HEK293 (cell line): ENCODE results near the gene PSMD2.
A peak's percentile ranks its signal among the peaks of the same experiment; 100 is the strongest.

Source experiments
- KLF9 ChIP-seq: fragments of 450-650 bp; formaldehyde crosslinking; IDR thresholded peaks from 2 replicates; pipeline ENCODE4 v1.5.1; 2016; ENCODE audit warnings: missing biosample characterization, missing genetic modification characterization, low read depth
- MZF1 ChIP-seq: fragments of 450-650 bp; formaldehyde crosslinking; IDR thresholded peaks from 2 replicates; pipeline ENCODE4 v1.5.1; 2017; ENCODE audit warnings: missing biosample characterization, missing genetic modification characterization, borderline replicate concordance
- OVOL3 ChIP-seq: fragments of 450-650 bp; formaldehyde crosslinking; IDR thresholded peaks from 2 replicates; pipeline ENCODE4 v1.5.1; 2016; ENCODE audit warnings: missing biosample characterization, missing genetic modification characterization
- SCRT2 ChIP-seq: fragments of 450-650 bp; formaldehyde crosslinking; IDR thresholded peaks from 2 replicates; pipeline ENCODE4 v1.5.1; 2016; ENCODE audit warnings: missing biosample characterization, missing genetic modification characterization
- SP7 ChIP-seq: fragments of 450-650 bp; formaldehyde crosslinking; IDR thresholded peaks from 2 replicates; pipeline ENCODE4 v1.5.1; 2016; ENCODE audit warnings: missing biosample characterization, missing genetic modification characterization
- TRIM28 ChIP-seq: IDR thresholded peaks from 2 replicates; pipeline ENCODE4 v1.6.1; 2011; ENCODE audit warnings: low read length, control low read depth, borderline replicate concordance
- ZBTB10 ChIP-seq: fragments of 450-650 bp; formaldehyde crosslinking; IDR thresholded peaks from 2 replicates; pipeline ENCODE4 v1.5.1; 2016; ENCODE audit warnings: missing biosample characterization, missing genetic modification characterization
- ZBTB44 ChIP-seq: fragments of 450-650 bp; IDR thresholded peaks from 2 replicates; pipeline ENCODE4 v1.5.1; 2018; ENCODE audit warnings: missing biosample characterization, mild to moderate bottlenecking, missing genetic modification characterization
- ZBTB48 ChIP-seq: fragments of 450-650 bp; formaldehyde crosslinking; IDR thresholded peaks from 2 replicates; pipeline ENCODE4 v1.5.1; 2016; ENCODE audit warnings: missing biosample characterization, missing genetic modification characterization
- ZBTB7A ChIP-seq: fragments of 450-650 bp; formaldehyde crosslinking; IDR thresholded peaks from 2 replicates; pipeline ENCODE4 v1.5.1; 2016; ENCODE audit warnings: low read depth, missing biosample characterization, missing genetic modification characterization
- ZNF133 ChIP-seq: fragments of 450-650 bp; formaldehyde crosslinking; IDR thresholded peaks from 2 replicates; pipeline ENCODE4 v1.5.1; 2016; ENCODE audit warnings: missing biosample characterization, missing genetic modification characterization
- ZNF169 ChIP-seq: fragments of 450-650 bp; formaldehyde crosslinking; IDR thresholded peaks from 2 replicates; pipeline ENCODE4 v1.5.1; 2016; ENCODE audit warnings: missing biosample characterization, missing genetic modification characterization
- ZNF174 ChIP-seq: fragments of 450-650 bp; formaldehyde crosslinking; IDR thresholded peaks from 2 replicates; pipeline ENCODE4 v1.5.0; 2017; ENCODE audit warnings: missing biosample characterization, mild to moderate bottlenecking, missing genetic modification characterization
- ZNF239 ChIP-seq: fragments of 450-650 bp; formaldehyde crosslinking; IDR thresholded peaks from 2 replicates; pipeline ENCODE4 v1.5.1; 2016; ENCODE audit warnings: missing biosample characterization, missing genetic modification characterization
- ZNF292 ChIP-seq: fragments of 450-650 bp; formaldehyde crosslinking; IDR thresholded peaks from 2 replicates; pipeline ENCODE4 v1.5.1; 2016; ENCODE audit warnings: low read depth, missing biosample characterization, missing genetic modification characterization, borderline replicate concordance
- ZNF37A ChIP-seq: fragments of 450-650 bp; IDR thresholded peaks from 2 replicates; pipeline ENCODE4 v1.5.1; 2018; ENCODE audit warnings: missing biosample characterization, missing genetic modification characterization
- ZNF404 ChIP-seq: fragments of 450-650 bp; formaldehyde crosslinking; IDR thresholded peaks from 2 replicates; pipeline ENCODE4 v1.5.1; 2017; ENCODE audit warnings: missing biosample characterization, missing genetic modification characterization
- ZNF473 ChIP-seq: fragments of 450-650 bp; formaldehyde crosslinking; IDR thresholded peaks from 2 replicates; pipeline ENCODE4 v1.5.1; 2017; ENCODE audit warnings: missing biosample characterization, missing genetic modification characterization
- ZNF530 ChIP-seq: fragments of 450-650 bp; formaldehyde crosslinking; IDR thresholded peaks from 2 replicates; pipeline ENCODE4 v1.5.1; 2016; ENCODE audit warnings: low read depth, missing biosample characterization, missing genetic modification characterization
- ZNF560 ChIP-seq: fragments of 450-650 bp; formaldehyde crosslinking; IDR thresholded peaks from 2 replicates; pipeline ENCODE4 v1.5.1; 2017; ENCODE audit warnings: missing biosample characterization, missing genetic modification characterization, borderline replicate concordance
- ZNF580 ChIP-seq: fragments of 450-650 bp; formaldehyde crosslinking; IDR thresholded peaks from 2 replicates; pipeline ENCODE4 v1.5.1; 2016; ENCODE audit warnings: missing biosample characterization, missing genetic modification characterization
- TF ChIP-seq, protein P1 (sequence below): fragments of 450-650 bp; formaldehyde crosslinking; IDR thresholded peaks from 2 replicates; pipeline ENCODE4 v1.5.1; 2016; ENCODE audit warnings: missing biosample characterization, missing genetic modification characterization
- TF ChIP-seq, protein P2 (sequence below): fragments of 450-650 bp; formaldehyde crosslinking; IDR thresholded peaks from 2 replicates; pipeline ENCODE4 v1.5.1; 2016; ENCODE audit warnings: missing biosample characterization, missing genetic modification characterization
- TF ChIP-seq, protein P3 (sequence below): fragments of 450-650 bp; formaldehyde crosslinking; IDR thresholded peaks from 2 replicates; pipeline ENCODE4 v1.5.1; 2017; ENCODE audit warnings: missing biosample characterization, missing genetic modification characterization
- TF ChIP-seq, protein P4 (sequence below): fragments of 450-650 bp; formaldehyde crosslinking; IDR thresholded peaks from 2 replicates; pipeline ENCODE4 v1.5.1; 2016; ENCODE audit warnings: missing biosample characterization, missing genetic modification characterization

PSMD2 gene

DNA sequence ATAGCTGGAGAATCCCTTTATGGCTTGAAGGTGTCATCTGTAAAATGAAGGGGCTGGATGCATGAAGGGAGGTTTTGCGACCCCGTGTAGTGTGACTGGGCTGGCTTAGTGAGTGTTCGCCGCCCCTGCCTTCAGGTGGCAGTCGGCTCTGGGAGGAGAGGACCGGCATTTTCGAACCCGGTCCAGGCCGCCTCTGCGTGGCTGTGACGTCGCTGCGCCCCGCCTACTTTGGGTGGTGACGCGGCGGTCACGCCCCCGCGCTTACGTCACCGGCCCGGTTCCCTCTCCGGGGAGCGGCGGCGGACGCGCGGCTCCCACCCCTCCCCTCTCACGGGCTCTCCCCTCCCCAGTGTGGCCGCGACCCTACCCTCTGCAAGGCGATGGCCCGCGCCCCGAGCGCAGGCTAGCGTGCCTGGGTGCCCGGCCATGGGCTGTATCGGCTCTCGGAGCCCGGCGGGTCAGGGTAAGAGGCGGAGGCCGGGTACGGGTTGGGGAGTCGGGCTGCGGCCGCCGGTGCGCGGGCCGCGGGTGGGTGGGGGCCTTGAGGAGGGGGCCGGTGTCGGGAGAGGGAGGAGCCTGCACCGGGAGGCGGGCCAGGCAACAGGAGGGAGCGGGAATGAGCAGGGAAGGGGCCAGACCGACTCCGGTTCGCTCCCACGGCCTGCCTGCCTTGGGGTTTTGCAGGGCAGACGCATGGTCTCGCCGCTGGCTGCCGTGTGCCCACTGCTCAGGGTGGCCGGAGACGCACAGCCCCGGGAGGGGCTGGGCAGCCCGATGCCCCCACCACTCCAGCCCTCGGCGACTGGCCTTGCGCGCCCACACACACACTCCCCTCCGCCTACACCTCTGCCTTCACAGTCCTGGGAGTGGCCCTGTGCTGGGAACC, 36.9 kb downstream of the PSMD2 start (continued):
- TF ChIP-seq, protein P1, sequence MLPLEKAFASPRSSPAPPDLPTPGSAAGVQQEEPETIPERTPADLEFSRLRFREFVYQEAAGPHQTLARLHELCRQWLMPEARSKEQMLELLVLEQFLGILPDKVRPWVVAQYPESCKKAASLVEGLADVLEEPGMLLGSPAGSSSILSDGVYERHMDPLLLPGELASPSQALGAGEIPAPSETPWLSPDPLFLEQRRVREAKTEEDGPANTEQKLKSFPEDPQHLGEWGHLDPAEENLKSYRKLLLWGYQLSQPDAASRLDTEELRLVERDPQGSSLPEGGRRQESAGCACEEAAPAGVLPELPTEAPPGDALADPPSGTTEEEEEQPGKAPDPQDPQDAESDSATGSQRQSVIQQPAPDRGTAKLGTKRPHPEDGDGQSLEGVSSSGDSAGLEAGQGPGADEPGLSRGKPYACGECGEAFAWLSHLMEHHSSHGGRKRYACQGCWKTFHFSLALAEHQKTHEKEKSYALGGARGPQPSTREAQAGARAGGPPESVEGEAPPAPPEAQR (tag by site-specific recombination): no peak
- TF ChIP-seq, protein P2, sequence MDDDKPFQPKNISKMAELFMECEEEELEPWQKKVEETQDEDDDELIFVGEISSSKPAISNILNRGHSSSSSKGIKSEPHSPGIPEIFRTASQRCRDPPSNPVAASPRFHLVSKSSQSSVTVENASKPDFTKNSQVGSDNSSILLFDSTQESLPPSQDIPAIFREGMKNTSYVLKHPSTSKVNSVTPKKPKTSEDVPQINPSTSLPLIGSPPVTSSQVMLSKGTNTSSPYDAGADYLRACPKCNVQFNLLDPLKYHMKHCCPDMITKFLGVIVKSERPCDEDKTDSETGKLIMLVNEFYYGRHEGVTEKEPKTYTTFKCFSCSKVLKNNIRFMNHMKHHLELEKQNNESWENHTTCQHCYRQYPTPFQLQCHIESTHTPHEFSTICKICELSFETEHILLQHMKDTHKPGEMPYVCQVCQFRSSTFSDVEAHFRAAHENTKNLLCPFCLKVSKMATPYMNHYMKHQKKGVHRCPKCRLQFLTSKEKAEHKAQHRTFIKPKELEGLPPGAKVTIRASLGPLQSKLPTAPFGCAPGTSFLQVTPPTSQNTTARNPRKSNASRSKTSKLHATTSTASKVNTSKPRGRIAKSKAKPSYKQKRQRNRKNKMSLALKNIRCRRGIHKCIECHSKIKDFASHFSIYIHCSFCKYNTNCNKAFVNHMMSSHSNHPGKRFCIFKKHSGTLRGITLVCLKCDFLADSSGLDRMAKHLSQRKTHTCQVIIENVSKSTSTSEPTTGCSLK (tag by site-specific recombination): no peak
- TF ChIP-seq ZNF133 (tag by site-specific recombination): no peak
- no peak for TF ChIP-seq ZNF473 (tag by site-specific recombination)
- TF ChIP-seq, protein P3, sequence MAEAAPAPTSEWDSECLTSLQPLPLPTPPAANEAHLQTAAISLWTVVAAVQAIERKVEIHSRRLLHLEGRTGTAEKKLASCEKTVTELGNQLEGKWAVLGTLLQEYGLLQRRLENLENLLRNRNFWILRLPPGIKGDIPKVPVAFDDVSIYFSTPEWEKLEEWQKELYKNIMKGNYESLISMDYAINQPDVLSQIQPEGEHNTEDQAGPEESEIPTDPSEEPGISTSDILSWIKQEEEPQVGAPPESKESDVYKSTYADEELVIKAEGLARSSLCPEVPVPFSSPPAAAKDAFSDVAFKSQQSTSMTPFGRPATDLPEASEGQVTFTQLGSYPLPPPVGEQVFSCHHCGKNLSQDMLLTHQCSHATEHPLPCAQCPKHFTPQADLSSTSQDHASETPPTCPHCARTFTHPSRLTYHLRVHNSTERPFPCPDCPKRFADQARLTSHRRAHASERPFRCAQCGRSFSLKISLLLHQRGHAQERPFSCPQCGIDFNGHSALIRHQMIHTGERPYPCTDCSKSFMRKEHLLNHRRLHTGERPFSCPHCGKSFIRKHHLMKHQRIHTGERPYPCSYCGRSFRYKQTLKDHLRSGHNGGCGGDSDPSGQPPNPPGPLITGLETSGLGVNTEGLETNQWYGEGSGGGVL: peak; percentile 97
- TF ChIP-seq TRIM28: no peak
- TF ChIP-seq ZNF174 (tag by site-specific recombination): no peak
- TF ChIP-seq ZBTB48 (tag by site-specific recombination): no peak
- no peak for TF ChIP-seq ZNF560 (tag by site-specific recombination)
- TF ChIP-seq ZNF169: no peak
- TF ChIP-seq ZBTB10: 0 out of 2 replicates have a peak, but pooled peaks have one; percentile 38
- TF ChIP-seq SP7 (tag by site-specific recombination): peak; percentile 58
- TF ChIP-seq ZBTB44 (tag by site-specific recombination): no peak
- TF ChIP-seq, protein P4, sequence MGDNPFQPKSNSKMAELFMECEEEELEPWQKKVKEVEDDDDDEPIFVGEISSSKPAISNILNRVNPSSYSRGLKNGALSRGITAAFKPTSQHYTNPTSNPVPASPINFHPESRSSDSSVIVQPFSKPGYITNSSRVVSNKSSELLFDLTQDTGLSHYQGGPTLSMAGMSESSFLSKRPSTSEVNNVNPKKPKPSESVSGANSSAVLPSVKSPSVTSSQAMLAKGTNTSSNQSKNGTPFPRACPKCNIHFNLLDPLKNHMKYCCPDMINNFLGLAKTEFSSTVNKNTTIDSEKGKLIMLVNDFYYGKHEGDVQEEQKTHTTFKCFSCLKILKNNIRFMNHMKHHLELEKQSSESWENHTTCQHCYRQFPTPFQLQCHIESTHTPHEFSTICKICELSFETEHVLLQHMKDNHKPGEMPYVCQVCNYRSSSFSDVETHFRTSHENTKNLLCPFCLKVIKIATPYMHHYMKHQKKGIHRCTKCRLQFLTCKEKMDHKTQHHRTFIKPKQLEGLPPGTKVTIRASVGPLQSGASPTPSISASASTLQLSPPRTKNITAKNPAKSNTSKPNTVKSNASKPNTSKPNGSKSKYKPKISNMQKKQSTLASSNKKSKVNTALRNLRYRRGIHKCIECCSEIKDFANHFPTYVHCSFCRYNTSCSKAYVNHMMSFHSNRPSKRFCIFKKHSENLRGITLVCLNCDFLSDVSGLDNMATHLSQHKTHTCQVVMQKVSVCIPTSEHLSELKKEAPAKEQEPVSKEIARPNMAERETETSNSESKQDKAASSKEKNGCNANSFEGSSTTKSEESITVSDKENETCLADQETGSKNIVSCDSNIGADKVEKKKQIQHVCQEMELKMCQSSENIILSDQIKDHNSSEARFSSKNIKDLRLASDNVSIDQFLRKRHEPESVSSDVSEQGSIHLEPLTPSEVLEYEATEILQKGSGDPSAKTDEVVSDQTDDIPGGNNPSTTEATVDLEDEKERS (tag by site-specific recombination): no peak
- no peak for TF ChIP-seq ZNF37A (tag by site-specific recombination)
- peak; percentile 99 for TF ChIP-seq KLF9 (tag by site-specific recombination)
- no peak for TF ChIP-seq ZNF580 (tag by site-specific recombination)
- TF ChIP-seq OVOL3: no peak
- no peak for TF ChIP-seq ZNF292 (tag by site-specific recombination)
- peak; percentile 38 for TF ChIP-seq SCRT2 (tag by site-specific recombination)
- no peak for TF ChIP-seq MZF1 (tag by site-specific recombination)
- no peak for TF ChIP-seq ZNF404
- TF ChIP-seq ZNF239 (tag by site-specific recombination): no peak
- TF ChIP-seq ZBTB7A (tag by site-specific recombination): no peak
- TF ChIP-seq ZNF530 (tag by site-specific recombination): no peak
